Gastrocnemius medialis (tissue), 4 donors: ENCODE results near the gene MAP3K19.

Experiments
- POLR2A ChIP-seq, 2 donors: fragments of 450-650 bp; IDR thresholded peaks; one replicate each; pipeline ENCODE4 v1.6.1; 2017; ENCODE audit warnings: antibody characterized with exemption in 2 of 2, mild to moderate bottlenecking in 2 of 2, moderate library complexity in 2 of 2
- TF ChIP-seq, protein P1 (sequence below), 5 experiments: fragments of 450-650 bp in 3 of 5; fragments of 200-600 bp in 2 of 5; sonication (generic) in 2 of 5; IDR thresholded peaks in 4 of 5; conservative IDR thresholded peaks in 1 of 5; 1 replicate in 4 of 5; 2 replicates in 1 of 5; pipeline ENCODE4 v1.5.1; 2016 to 2019; ENCODE audit warnings: antibody characterized with exemption in 5 of 5, mild to moderate bottlenecking in 3 of 5, moderate library complexity in 3 of 5

DNA sequence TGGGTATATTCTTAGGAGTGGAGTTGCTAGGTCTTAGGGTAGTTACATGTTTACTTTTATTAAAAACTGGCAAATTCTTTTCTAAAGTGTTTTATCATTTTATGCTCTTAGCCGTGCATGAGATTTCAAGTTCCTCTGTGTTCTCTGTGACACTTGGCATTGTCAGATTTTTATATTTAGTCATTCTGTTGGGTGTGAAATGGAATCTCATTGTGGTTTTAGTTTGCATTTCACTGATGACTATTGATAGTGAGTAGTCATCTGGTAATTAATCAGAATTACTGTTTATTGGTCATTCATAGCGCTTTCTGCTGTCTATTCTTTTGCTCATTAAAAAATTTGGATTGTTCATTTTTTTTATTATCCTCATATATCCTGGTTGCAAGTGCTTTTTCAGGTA lies 39.0 kb upstream of the MAP3K19 start:
- TF ChIP-seq POLR2A (IDR thresholded peaks at IDR 0.05) = no peak
- TF ChIP-seq, protein P1, sequence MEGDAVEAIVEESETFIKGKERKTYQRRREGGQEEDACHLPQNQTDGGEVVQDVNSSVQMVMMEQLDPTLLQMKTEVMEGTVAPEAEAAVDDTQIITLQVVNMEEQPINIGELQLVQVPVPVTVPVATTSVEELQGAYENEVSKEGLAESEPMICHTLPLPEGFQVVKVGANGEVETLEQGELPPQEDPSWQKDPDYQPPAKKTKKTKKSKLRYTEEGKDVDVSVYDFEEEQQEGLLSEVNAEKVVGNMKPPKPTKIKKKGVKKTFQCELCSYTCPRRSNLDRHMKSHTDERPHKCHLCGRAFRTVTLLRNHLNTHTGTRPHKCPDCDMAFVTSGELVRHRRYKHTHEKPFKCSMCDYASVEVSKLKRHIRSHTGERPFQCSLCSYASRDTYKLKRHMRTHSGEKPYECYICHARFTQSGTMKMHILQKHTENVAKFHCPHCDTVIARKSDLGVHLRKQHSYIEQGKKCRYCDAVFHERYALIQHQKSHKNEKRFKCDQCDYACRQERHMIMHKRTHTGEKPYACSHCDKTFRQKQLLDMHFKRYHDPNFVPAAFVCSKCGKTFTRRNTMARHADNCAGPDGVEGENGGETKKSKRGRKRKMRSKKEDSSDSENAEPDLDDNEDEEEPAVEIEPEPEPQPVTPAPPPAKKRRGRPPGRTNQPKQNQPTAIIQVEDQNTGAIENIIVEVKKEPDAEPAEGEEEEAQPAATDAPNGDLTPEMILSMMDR (IDR thresholded peaks at IDR 0.05 in 4 of 5, conservative IDR thresholded peaks at IDR 0.05 in 1 of 5) = no peak
